Lower leg skin (tissue), 3 donors: ENCODE measurements around the gene THUMPD2.

Source experiments
- CTCF ChIP-seq, 3 donors: fragments of 450-650 bp; IDR thresholded peaks; one replicate each; pipeline ENCODE4 v1.5.1; 2016; ENCODE audit warnings: antibody characterized with exemption in 3 of 3, mild to moderate bottlenecking in 3 of 3, moderate library complexity in 2 of 3
- POLR2A ChIP-seq, 2 donors: fragments of 450-650 bp; IDR thresholded peaks; one replicate each; pipeline ENCODE4 v1.6.1; 2016 to 2017; ENCODE audit warnings: antibody characterized with exemption in 2 of 2, mild to moderate bottlenecking in 1 of 2, moderate library complexity in 1 of 2

DNA sequence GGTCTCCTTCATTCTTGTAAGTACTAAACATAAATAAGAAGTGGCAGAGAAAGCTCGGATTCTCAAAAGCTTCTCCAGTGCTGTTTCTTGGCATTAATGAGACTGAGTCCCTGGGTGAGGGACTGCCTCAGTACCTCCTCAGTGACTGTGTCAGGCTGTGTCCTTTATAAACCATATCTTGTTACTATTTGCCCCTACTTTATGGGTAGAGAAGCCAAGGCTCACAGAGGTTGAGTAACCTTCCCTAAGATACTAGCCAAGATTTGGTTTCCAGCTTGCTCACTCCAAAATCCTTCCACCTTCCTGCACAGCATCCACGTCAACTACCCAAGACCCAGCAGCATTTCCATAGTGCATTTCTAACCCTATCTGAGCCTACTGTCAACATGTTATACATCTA, 55.6 kb downstream of the THUMPD2 start:
- TF ChIP-seq POLR2A (IDR thresholded peaks at IDR 0.05) (no peak), CTCF (IDR thresholded peaks at IDR 0.05) (no peak)
